Pons (tissue), 1 donor: ENCODE results near the gene ZNG1A.
"Not testable (repeated sequence)": the region's sequence is repeated elsewhere in the genome, so short reads cannot be mapped to it uniquely, and the experiment has no call there.

ENCODE experiments used
- DNase-seq: peaks from one replicate; pipeline ENCODE4 v3.0.0-alpha.2; 2016; ENCODE audit warnings: low spot score

The ZNG1A gene

DNA sequence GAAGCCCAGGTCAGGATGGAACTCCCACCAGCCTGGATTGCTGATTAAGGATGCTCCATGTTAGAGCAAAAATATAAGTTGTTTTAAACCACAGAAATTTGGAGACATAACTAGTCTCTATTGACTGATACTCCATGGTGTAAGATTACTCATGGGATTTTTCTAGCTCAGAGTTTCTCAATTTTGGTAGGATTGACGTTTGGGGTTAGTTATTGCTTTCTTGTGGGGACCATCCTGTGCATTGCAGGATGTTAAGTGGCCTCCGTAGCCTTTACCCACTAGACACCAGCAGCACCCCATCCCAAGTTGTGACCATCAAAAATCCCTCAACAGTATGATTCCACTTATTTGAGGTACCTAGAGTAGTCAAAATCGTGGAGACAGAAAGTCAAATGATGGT lies 80.1 kb downstream of the ZNG1A start:
- DNase-seq = not testable (repeated sequence)

DNA sequence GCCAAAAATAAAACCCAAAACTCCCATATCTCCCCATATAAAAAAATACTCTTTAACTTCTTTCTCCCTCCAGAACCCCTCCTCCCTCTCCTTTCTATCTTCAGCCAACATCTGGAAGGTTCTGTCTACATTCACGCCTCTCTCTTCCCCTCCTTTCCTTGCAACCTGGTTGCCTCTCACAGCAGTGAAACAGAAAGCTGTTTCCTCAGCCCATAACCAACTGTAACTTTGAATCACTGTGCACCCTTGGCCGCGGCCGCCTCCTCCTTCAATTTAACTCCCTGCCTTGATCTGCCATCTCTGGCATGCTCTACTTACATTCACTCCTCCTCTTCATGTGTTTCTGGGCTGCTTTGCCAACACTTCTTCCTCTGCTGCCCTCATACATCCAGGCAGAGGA lies 83.9 kb downstream of the ZNG1A start:
- DNase-seq = not testable (repeated sequence)

DNA sequence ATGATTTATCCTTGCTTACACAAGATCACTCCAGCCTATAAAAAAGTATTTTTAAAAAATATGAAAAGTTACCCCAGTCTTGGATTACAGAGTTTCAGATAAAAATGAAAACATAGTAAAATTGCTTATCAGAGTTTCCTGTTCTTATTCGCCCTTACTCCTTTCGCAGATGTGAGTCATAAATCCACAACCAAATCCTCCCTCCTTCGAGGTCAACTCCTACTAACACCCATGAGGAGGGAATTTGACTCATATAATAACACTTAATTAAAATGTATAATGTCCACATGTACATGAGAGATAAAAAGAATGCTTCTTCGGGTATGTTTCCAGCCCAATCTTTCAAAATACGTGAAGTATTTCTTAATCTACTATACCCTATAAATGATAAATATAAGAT lies 84.5 kb downstream of the ZNG1A start:
- not testable (repeated sequence) for DNase-seq

DNA sequence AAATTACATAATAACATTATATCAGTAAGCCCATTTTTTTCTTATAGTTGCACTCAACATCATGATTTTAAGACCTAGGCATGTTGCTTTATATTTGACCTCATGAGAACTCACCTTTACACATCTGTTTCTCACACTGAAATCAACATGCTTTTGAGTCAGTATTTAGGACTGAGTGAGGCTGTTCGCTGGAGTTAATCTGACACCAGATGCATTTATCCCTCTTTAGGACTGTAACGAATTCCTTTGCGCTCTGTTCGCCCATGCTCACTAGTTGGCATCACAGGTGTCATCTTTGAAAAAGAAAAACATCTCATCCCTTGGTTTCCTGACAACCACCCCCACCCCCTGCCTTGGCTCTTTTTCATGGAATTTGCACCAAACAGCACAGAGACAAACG lies 84.9 kb downstream of the ZNG1A start:
- not testable (repeated sequence) for DNase-seq

DNA sequence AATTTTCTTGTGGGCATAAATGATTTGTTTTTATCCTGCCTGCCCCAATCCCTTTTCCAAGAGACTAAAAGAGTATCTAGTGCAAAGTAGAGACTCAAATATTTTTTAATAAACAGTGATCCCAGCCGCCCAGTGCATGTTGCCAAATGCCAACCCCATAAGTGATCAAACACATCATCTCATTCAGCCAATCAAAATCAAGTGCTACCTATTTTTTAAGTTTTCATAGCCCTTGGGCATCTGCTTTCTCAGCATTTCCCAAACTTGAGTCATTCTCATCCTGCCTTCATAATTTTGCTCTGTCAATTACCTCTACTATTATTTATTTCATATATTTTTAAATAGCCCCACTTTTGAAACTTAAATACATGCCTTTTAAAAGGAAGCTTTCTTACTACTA lies 88.0 kb downstream of the ZNG1A start:
- DNase-seq = not testable (repeated sequence)

GRCh38 chr9:88396-89037 lies 90.3 kb downstream of the ZNG1A start:
- not testable (repeated sequence) for DNase-seq

DNA sequence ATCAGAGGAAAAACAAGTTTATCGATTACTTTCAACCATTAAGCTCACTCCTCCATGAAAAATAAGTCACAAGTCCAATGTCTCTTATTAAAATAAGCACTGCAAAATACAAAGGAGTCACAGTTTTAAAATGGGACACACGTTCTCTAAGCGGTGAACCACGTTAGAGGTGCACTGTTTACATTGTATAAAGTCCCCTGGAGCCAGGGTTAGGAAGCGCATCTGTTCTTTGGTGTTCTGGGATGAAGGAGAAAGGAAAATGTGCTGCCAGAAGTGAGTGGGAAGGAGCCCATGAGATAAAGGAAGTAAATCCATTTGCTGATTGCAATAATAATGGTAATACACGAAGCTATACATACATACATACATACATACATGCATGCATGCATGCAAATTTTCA lies 91.0 kb downstream of the ZNG1A start:
- DNase-seq = not testable (repeated sequence)

GRCh38 chr9:87105-87504 lies 91.8 kb downstream of the ZNG1A start:
- DNase-seq = not testable (repeated sequence)

- DNase-seq = not testable (repeated sequence)
These were observed 92.2 kb downstream of the ZNG1A start for GRCh38 chr9:86697-87096.

DNA sequence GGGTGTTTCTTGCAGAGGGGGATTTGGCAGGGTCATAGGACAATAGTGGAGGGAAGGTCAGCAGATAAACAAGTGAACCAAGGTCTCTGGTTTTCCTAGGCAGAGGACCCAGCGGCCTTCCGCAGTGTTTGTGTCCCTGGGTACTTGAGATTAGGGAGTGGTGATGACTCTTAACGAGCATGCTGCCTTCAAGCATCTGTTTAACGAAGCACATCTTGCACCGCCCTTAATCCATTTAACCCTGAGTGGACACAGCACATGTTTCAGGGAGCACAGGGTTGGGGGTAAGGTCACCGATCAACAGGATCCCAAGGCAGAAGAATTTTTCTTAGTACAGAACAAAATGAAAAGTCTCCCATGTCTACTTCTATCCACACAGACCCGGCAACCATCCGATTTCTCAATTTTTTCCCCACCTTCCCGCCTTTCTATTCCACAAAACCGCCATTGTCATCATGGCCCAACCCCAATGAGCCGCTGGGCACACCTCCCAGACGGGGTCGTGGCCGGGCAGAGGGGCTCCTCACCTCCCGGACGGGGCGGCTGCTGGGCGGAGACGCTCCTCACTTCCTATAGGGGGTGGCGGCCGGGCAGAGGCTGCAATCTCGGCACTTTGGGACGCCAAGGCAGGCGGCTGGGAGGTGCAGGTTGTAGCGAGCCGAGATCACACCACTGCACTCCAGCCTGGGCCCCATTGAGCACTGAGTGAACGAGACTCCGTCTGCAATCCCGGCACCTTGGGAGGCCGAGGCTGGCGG lies 95.7 kb downstream of the ZNG1A start:
- not testable (repeated sequence) for DNase-seq

- not testable (repeated sequence) for DNase-seq
These were observed 100.5 kb downstream of the ZNG1A start for GRCh38 chr9:78333-78732.

- DNase-seq = not testable (repeated sequence)
These were observed 102.5 kb downstream of the ZNG1A start for GRCh38 chr9:76389-76788.

DNA sequence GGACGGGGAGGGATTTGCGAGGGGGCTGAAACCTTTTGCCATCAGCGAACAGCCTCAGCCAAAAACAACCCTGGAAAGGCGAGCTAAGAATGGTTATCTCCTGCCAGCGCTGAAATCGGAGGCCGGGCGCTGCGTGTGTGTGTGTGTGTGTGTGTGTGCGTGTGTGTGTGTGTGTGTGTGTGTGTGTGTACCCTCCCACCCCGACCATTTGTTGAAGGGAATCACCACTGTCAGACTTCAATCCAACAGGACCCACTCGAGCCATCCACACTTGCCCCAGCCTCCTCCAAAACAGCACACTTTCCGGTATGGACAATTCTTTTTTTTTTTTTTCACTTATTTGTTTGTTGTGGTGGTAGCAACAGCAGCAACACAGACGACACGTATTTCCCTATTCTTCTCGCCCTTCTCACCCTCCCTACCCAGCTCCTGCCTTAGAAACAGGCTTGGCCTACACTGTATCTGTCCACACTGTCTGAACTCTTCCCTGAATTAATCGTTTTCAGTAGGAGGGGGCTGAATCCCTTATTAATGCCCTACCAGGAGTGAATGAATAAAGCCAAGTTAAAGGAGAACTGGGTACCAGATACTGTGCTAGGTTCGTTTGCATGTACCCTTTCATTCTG lies 104.8 kb downstream of the ZNG1A start:
- not testable (repeated sequence) for DNase-seq

DNA sequence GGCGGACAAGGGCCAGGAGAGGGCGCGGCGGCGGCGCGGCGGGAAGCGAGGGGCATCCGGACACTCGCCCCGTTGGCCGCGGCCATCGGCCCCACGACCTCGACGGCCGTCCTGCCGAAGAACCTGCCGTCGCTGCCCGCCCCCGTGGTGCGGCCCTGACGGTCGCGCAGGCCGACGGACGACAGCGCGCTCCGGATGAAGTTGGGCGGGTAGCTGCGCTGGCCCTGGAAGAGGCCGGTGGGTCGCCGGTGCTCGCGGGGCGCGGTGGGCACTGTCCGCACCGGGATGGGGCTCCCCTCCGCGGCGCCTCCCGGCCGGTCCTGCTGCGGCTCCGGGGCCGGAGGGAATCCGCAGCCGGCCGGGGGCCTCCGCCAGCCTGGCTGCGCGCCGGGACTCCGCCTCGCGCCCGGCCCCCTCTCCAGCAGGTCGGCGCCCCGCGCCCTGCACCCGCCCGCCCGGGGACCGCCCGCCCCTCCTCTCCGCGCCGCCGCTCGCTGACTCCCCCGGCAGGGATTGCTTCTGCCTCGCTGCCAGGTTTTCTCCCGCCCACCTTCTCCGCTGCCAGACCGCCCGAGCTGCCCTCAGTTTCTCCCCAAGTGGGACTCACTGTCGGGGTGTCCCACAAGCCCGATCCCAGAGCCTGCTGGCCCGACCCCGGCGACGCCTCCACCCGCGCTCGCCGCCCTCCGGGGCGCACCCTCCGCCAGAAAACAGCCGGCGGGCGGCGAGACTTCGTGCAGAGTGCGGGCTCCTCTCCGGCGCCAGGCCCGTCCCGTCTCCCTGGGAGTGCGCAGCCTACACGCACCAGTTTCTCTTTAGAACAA lies 105.6 kb downstream of the ZNG1A start:
- not testable (repeated sequence) for DNase-seq
